Measurements from ENCODE around the gene MRPS18A. TPM values are rescaled to one million over a fixed set of nuclear protein-coding genes. Genes with fewer than 3 reads are reported as not detected.

The MRPS18A gene
- total and polyA plus RNA-seq, 9 of the 15 experiments (the other 6 are each of a cell fraction or from before 2014, with no cell fraction given), result 87.5 to 243 (median 125) TPM

DNA sequence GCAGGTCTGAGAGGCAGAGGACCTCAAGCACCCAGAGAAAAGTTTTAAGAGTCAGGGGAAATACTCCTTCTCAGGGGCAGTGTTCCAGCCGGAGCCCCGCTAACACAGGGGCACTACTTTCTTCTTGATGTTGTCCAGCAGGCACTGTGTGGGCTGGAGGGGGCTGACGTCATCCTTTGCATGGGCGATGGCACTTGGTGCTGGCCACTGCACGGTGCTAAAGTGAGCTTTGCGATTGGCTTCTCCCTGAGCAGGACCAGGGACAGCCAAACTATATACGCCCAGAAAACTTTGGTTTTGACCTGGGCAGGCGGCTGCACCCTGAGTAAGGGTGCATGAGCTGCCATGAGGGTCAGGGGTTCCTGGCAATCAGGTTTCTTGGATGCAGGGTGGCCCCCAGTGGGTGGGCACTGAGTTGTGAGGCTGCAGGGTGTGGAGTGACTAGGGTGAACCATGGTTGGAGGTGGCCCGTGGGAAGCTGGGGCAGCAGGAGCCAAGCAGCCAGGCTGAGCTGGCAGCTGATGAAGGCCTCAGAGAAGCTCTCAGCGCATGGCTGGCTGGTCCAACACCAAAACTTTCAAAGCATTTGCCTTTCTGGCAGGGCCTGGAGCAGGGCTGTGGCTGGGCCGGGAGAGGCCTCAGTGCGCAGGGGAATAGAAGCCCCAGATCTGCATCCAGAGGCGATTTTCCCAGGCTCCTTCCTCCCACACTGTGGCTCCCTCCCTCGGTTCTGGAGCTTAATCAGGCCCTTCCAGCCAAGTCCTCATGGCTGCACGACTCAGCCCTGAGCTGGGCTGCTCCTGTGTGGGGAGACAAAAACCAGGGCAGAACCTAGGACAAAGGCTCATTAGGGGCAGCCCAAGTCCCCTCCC is 18.3 kb downstream of the MRPS18A start (continued):
- no peak for TF ChIP-seq HNRNPH1 (optimal IDR thresholded peaks at IDR 0.05; ENCODE audit: low read depth, low read length)
- TF ChIP-seq ZNF263 (CRISPR knock-in tag; IDR thresholded peaks at IDR 0.05; ENCODE audit: borderline replicate concordance), result peak; percentile 52; the same call in 1 of the 2 replicates
- TF ChIP-seq, protein P1, sequence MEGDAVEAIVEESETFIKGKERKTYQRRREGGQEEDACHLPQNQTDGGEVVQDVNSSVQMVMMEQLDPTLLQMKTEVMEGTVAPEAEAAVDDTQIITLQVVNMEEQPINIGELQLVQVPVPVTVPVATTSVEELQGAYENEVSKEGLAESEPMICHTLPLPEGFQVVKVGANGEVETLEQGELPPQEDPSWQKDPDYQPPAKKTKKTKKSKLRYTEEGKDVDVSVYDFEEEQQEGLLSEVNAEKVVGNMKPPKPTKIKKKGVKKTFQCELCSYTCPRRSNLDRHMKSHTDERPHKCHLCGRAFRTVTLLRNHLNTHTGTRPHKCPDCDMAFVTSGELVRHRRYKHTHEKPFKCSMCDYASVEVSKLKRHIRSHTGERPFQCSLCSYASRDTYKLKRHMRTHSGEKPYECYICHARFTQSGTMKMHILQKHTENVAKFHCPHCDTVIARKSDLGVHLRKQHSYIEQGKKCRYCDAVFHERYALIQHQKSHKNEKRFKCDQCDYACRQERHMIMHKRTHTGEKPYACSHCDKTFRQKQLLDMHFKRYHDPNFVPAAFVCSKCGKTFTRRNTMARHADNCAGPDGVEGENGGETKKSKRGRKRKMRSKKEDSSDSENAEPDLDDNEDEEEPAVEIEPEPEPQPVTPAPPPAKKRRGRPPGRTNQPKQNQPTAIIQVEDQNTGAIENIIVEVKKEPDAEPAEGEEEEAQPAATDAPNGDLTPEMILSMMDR (IDR thresholded peaks at IDR 0.05 in 2 of 3, conservative IDR thresholded peaks at IDR 0.05 in 1 of 3; ENCODE audit: insufficient read depth in 2 of 3, low read depth in 1 of 3, low read length in 3 of 3), result no peak; a peak in 1 of 6 replicates
- TF ChIP-seq NFATC3 (IDR thresholded peaks at IDR 0.05), result no peak
- TF ChIP-seq, protein P2, sequence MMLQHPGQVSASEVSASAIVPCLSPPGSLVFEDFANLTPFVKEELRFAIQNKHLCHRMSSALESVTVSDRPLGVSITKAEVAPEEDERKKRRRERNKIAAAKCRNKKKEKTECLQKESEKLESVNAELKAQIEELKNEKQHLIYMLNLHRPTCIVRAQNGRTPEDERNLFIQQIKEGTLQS (IDR thresholded peaks at IDR 0.05), result peak; percentile 73
- TF ChIP-seq, protein P2 (CRISPR knock-in tag; conservative IDR thresholded peaks at IDR 0.05), result no peak
- TF ChIP-seq POLR2A (conservative IDR thresholded peaks at IDR 0.05), result peak; percentile 31
- TF ChIP-seq, protein P3, sequence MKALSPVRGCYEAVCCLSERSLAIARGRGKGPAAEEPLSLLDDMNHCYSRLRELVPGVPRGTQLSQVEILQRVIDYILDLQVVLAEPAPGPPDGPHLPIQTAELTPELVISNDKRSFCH (CRISPR knock-in tag; IDR thresholded peaks at IDR 0.05), result no peak
- TF ChIP-seq, protein P3 (tag; IDR thresholded peaks at IDR 0.05), result 0 out of 2 replicates have a peak, but pooled peaks have one; percentile 15
- no peak for TF ChIP-seq RFX7 (CRISPR knock-in tag; IDR thresholded peaks at IDR 0.05)
- TF ChIP-seq MYC (IDR thresholded peaks at IDR 0.05; ENCODE audit: low read depth, low read length), result no peak
- 0 out of 2 replicates have a peak, but pooled peaks have one; percentile 44 for TF ChIP-seq MYC (CRISPR knock-in tag; IDR thresholded peaks at IDR 0.05; ENCODE audit: borderline replicate concordance, low read depth)
- peak; percentile 52; the same call in 1 of the 2 replicates for TF ChIP-seq OTX1 (CRISPR knock-in tag; IDR thresholded peaks at IDR 0.05)
